Subcutaneous adipose tissue (tissue), 4 donors: ENCODE results near the gene ABL2. TPM values are rescaled to one million over a fixed set of nuclear protein-coding genes. Genes with fewer than 3 reads are reported as not detected.

ENCODE experiments used
- CTCF ChIP-seq: fragments of 450-650 bp; IDR thresholded peaks from one replicate; pipeline ENCODE4 v1.5.1; 2016; ENCODE audit warnings: low read depth, mild to moderate bottlenecking, control low read depth, antibody characterized with exemption, moderate library complexity
- total RNA-seq, 4 donors: library from RNA; depleted of rRNA; stranded (reverse); fragments of >200 nt; gene quantifications; one replicate each; pipeline ENCODE4 v1.1.0, GENCODE V29; 2016

ABL2 gene
- total RNA-seq, 4 donors from 2014 or later = 20.3 to 43.4 (median 39.1) TPM

- no peak for TF ChIP-seq CTCF
Measured at GRCh38 chr1:179205284-179205683, 24.2 kb downstream of the ABL2 start.

GRCh38 chr1:179202161-179202560 is 27.3 kb downstream of the ABL2 start:
- no peak for TF ChIP-seq CTCF

- no peak for TF ChIP-seq CTCF
Measured at GRCh38 chr1:179200586-179200985, 28.9 kb downstream of the ABL2 start.

- no peak for TF ChIP-seq CTCF
Measured at GRCh38 chr1:179197690-179198297, 31.7 kb downstream of the ABL2 start.

GRCh38 chr1:179195376-179195775 is 34.1 kb downstream of the ABL2 start:
- TF ChIP-seq CTCF = no peak

- no peak for TF ChIP-seq CTCF
Measured at GRCh38 chr1:179194068-179194537, 35.4 kb downstream of the ABL2 start.

GRCh38 chr1:179190861-179191260 is 38.6 kb downstream of the ABL2 start:
- no peak for TF ChIP-seq CTCF
